Measurements from ENCODE around the gene C16orf96. TPM values are rescaled to one million over a fixed set of nuclear protein-coding genes. Genes with fewer than 3 reads are reported as not detected.

The C16orf96 gene
- total RNA-seq, 2 experiments from 2014 or later, result 0.07 to 0.30 TPM

- peaks cover 10% of the 10 kb centered on the region for H3K36me3 Mint-ChIP-seq (ENCODE audit: low read depth)
- peaks cover 5% of the 10 kb centered on the region for H3K9me3 Mint-ChIP-seq
- H3K4me3 Mint-ChIP-seq, result no peak overlapping the region
- peaks cover 11% of the 10 kb centered on the region for H3K4me1 Mint-ChIP-seq (ENCODE audit: low read depth)
- H3K27me3 Mint-ChIP-seq (ENCODE audit: low read depth), result no peaks in the 10 kb centered on the region
- CTCF ChIA-PET, result no interaction called here
- no peak overlapping the region for H3K27ac Mint-ChIP-seq
- no peak for DNase-seq
- intact Hi-C loops (cut with micrococcal nuclease), result no loop called here
Measured at GRCh38 chr16:4631444-4631843, 75.3 kb downstream of the C16orf96 start.

- no peak overlapping the region for H3K4me3 Mint-ChIP-seq
Measured at GRCh38 chr16:4633910-4634635, 77.9 kb downstream of the C16orf96 start.

GRCh38 chr16:4634768-4635167, 78.6 kb downstream of the C16orf96 start:
- H3K4me1 Mint-ChIP-seq (ENCODE audit: low read depth), result peaks cover 13% of the 10 kb centered on the region
- intact Hi-C loops (cut with micrococcal nuclease), result no loop called here
- no peak for DNase-seq
- H3K36me3 Mint-ChIP-seq (ENCODE audit: low read depth), result peaks cover 10% of the 10 kb centered on the region
- H3K9me3 Mint-ChIP-seq, result peaks cover 5% of the 10 kb centered on the region
- no peak overlapping the region for H3K27ac Mint-ChIP-seq
- CTCF ChIA-PET, result interaction anchor here (0.6 to 2.2 kb wide), 4 partner anchors 10 to 149 kb away, joined by 3 to 9 read pairs (median 4); partner anchors contain the start of gene MGRN1
- H3K4me3 Mint-ChIP-seq, result no peak overlapping the region
- H3K27me3 Mint-ChIP-seq (ENCODE audit: low read depth), result no peaks in the 10 kb centered on the region

More at GRCh38 chr16:4633910-4634635, 77.9 kb downstream of the C16orf96 start:
- H3K9me3 Mint-ChIP-seq, result peaks cover 5% of the 10 kb centered on the region
- intact Hi-C loops (cut with micrococcal nuclease), result no loop called here
- DNase-seq, result no peak
- peaks cover 10% of the 10 kb centered on the region for H3K36me3 Mint-ChIP-seq (ENCODE audit: low read depth)
- CTCF ChIA-PET, result interaction anchor here (2.2 kb wide), 1 partner anchor 9 kb away, joined by 9 read pairs; the partner anchor contains the start of gene MGRN1
- peaks cover 8% of the 10 kb centered on the region for H3K4me1 Mint-ChIP-seq (ENCODE audit: low read depth)
- H3K27me3 Mint-ChIP-seq (ENCODE audit: low read depth), result no peaks in the 10 kb centered on the region
- H3K27ac Mint-ChIP-seq, result no peak overlapping the region

GRCh38 chr16:4636196-4636595, 80.1 kb downstream of the C16orf96 start:
- intact Hi-C loops (cut with micrococcal nuclease), result no loop called here

GRCh38 chr16:4637501-4638166, 81.5 kb downstream of the C16orf96 start:
- no peak for DNase-seq
- Mint-ChIP-seq H3K4me1 (ENCODE audit: low read depth) (peaks cover 24% of the 10 kb centered on the region), H3K27ac (no peak overlapping the region), H3K27me3 (ENCODE audit: low read depth) (no peaks in the 10 kb centered on the region), H3K4me3 (no peak overlapping the region), H3K36me3 (ENCODE audit: low read depth) (peaks cover 4% of the 10 kb centered on the region), H3K9me3 (no peaks in the 10 kb centered on the region)
- CTCF ChIA-PET, result interaction anchor here (1.0 to 3.6 kb wide), 3 partner anchors 12 to 21 kb away, joined by 3 to 15 read pairs (median 6); partner anchors contain the start of gene MGRN1
- intact Hi-C loops (cut with micrococcal nuclease), result no loop called here

More at GRCh38 chr16:4636196-4636595, 80.1 kb downstream of the C16orf96 start:
- Mint-ChIP-seq H3K27ac (no peak overlapping the region), H3K27me3 (ENCODE audit: low read depth) (no peaks in the 10 kb centered on the region), H3K36me3 (ENCODE audit: low read depth) (peaks cover 8% of the 10 kb centered on the region), H3K4me3 (no peak overlapping the region), H3K9me3 (peaks cover 3% of the 10 kb centered on the region), H3K4me1 (ENCODE audit: low read depth) (peaks cover 23% of the 10 kb centered on the region)
- CTCF ChIA-PET, result interaction anchor here (3.6 kb wide), 1 partner anchor 13 kb away, joined by 15 read pairs; the partner anchor contains the start of gene MGRN1
- no peak for DNase-seq

- Mint-ChIP-seq H3K9me3 (no peaks in the 10 kb centered on the region), H3K27me3 (ENCODE audit: low read depth) (no peaks in the 10 kb centered on the region), H3K4me3 (no peak overlapping the region), H3K27ac (no peak overlapping the region), H3K36me3 (ENCODE audit: low read depth) (peaks cover 4% of the 10 kb centered on the region), H3K4me1 (ENCODE audit: low read depth) (peaks cover 24% of the 10 kb centered on the region)
- intact Hi-C loops (cut with micrococcal nuclease), result no loop called here
- CTCF ChIA-PET, result interaction anchor here (1.2 kb wide), 1 partner anchor 11 kb away, joined by 4 read pairs; no protein-coding TSS in a partner anchor
- DNase-seq, result no peak
Measured at GRCh38 chr16:4639899-4640509, 83.9 kb downstream of the C16orf96 start.

GRCh38 chr16:4640572-4641305, 84.6 kb downstream of the C16orf96 start:
- peaks cover 31% of the 10 kb centered on the region for H3K4me1 Mint-ChIP-seq (ENCODE audit: low read depth)
- H3K9me3 Mint-ChIP-seq, result no peaks in the 10 kb centered on the region
- H3K4me3 Mint-ChIP-seq, result no peak overlapping the region
- DNase-seq, result no peak
- H3K27me3 Mint-ChIP-seq (ENCODE audit: low read depth), result no peaks in the 10 kb centered on the region
- intact Hi-C loops (cut with micrococcal nuclease), result no loop called here
- no peak overlapping the region for H3K27ac Mint-ChIP-seq
- CTCF ChIA-PET, result interaction anchor here (1.2 kb wide), 1 partner anchor 11 kb away, joined by 4 read pairs; no protein-coding TSS in a partner anchor
- H3K36me3 Mint-ChIP-seq (ENCODE audit: low read depth), result peaks cover 4% of the 10 kb centered on the region

GRCh38 chr16:4641306-4641687, 85.2 kb downstream of the C16orf96 start:
- Mint-ChIP-seq H3K9me3 (no peaks in the 10 kb centered on the region), H3K36me3 (ENCODE audit: low read depth) (peaks cover 2% of the 10 kb centered on the region), H3K4me3 (no peak overlapping the region), H3K4me1 (ENCODE audit: low read depth) (peaks cover 36% of the 10 kb centered on the region), H3K27me3 (ENCODE audit: low read depth) (no peaks in the 10 kb centered on the region), H3K27ac (no peak overlapping the region)
- no peak for DNase-seq
- CTCF ChIA-PET, result interaction anchor here (1.2 kb wide), 1 partner anchor 10 kb away, joined by 4 read pairs; no protein-coding TSS in a partner anchor
- intact Hi-C loops (cut with micrococcal nuclease), result no loop called here

GRCh38 chr16:4641895-4642294, 85.8 kb downstream of the C16orf96 start:
- no peaks in the 10 kb centered on the region for H3K27me3 Mint-ChIP-seq (ENCODE audit: low read depth)
- peaks cover 40% of the 10 kb centered on the region for H3K4me1 Mint-ChIP-seq (ENCODE audit: low read depth)
- H3K9me3 Mint-ChIP-seq, result no peaks in the 10 kb centered on the region
- CTCF ChIA-PET, result no interaction called here
- intact Hi-C loops (cut with micrococcal nuclease), result no loop called here
- DNase-seq, result no peak
- H3K36me3 Mint-ChIP-seq (ENCODE audit: low read depth), result no peaks in the 10 kb centered on the region
- H3K27ac Mint-ChIP-seq, result no peak overlapping the region
- no peak overlapping the region for H3K4me3 Mint-ChIP-seq

- intact Hi-C loops (cut with micrococcal nuclease), result no loop called here
- CTCF ChIA-PET, result no interaction called here
- Mint-ChIP-seq H3K27ac (peak overlapping the region; percentile 61), H3K36me3 (ENCODE audit: low read depth) (peaks cover 4% of the 10 kb centered on the region), H3K4me1 (ENCODE audit: low read depth) (peaks cover 45% of the 10 kb centered on the region), H3K9me3 (no peaks in the 10 kb centered on the region), H3K27me3 (ENCODE audit: low read depth) (no peaks in the 10 kb centered on the region), H3K4me3 (no peak overlapping the region)
- DNase-seq, result peak; percentile 51
Measured at GRCh38 chr16:4646773-4647643, 90.9 kb downstream of the C16orf96 start.

GRCh38 chr16:4647644-4647980, 91.5 kb downstream of the C16orf96 start:
- no peaks in the 10 kb centered on the region for H3K9me3 Mint-ChIP-seq
- H3K4me1 Mint-ChIP-seq (ENCODE audit: low read depth), result peaks cover 45% of the 10 kb centered on the region
- no peak overlapping the region for H3K4me3 Mint-ChIP-seq
- no peaks in the 10 kb centered on the region for H3K27me3 Mint-ChIP-seq (ENCODE audit: low read depth)
- CTCF ChIA-PET, result no interaction called here
- H3K27ac Mint-ChIP-seq, result no peak overlapping the region
- no peak for DNase-seq
- intact Hi-C loops (cut with micrococcal nuclease), result no loop called here
- peaks cover 4% of the 10 kb centered on the region for H3K36me3 Mint-ChIP-seq (ENCODE audit: low read depth)

All from activated naive CD4-positive, alpha-beta T cell treated with anti-CD3 and anti-CD28 coated beads for 36 hours (primary cell).